KMS-11 (cell line): Measurements from ENCODE around the gene SCGB1C2.
"Not testable (repeated sequence)": the region's sequence is repeated elsewhere in the genome, so short reads cannot be mapped to it uniquely, and the experiment has no call there.

Source experiments
- H2AFZ ChIP-seq: fragments of 200-600 bp; sonication (generic); 2 replicates; pipeline ENCODE4 v1.6.1; 2016; ENCODE audit warnings: antibody characterized with exemption, mixed run types, low read depth
- H3K27ac ChIP-seq: fragments of 200-600 bp; sonication (generic); 2 replicates; pipeline ENCODE4 v1.6.1; 2016; ENCODE audit warnings: mild to moderate bottlenecking, mixed run types
- H3K27me3 ChIP-seq: fragments of 200-600 bp; sonication (generic); 2 replicates; pipeline ENCODE4 v1.6.1; 2017; ENCODE audit warnings: mild to moderate bottlenecking, low read depth, mixed run types, moderate library complexity; ENCODE audit not compliant: insufficient read depth
- H3K36me3 ChIP-seq: fragments of 200-600 bp; sonication (generic); 2 replicates; pipeline ENCODE4 v1.6.1; 2017; ENCODE audit warnings: mild to moderate bottlenecking, mixed run types; ENCODE audit not compliant: insufficient read depth
- H3K4me1 ChIP-seq: fragments of 200-600 bp; sonication (generic); 2 replicates; pipeline ENCODE4 v1.6.1; 2016; ENCODE audit warnings: mild to moderate bottlenecking, low read depth, mixed run types; ENCODE audit not compliant: poor library complexity, severe bottlenecking
- H3K4me2 ChIP-seq: fragments of 200-600 bp; sonication (generic); 2 replicates; pipeline ENCODE4 v1.7.0; 2016; ENCODE audit warnings: mild to moderate bottlenecking, mixed run types
- H3K4me3 ChIP-seq: fragments of 200-600 bp; sonication (generic); IDR thresholded peaks from 2 replicates; pipeline ENCODE4 v1.6.1; 2017; ENCODE audit warnings: low read depth, low read length, mixed read lengths; ENCODE audit not compliant: insufficient read depth
- H3K79me2 ChIP-seq: fragments of 200-600 bp; sonication (generic); 2 replicates; pipeline ENCODE4 v1.6.1; 2016; ENCODE audit warnings: low read depth, mixed run types; ENCODE audit not compliant: insufficient read depth
- H3K9ac ChIP-seq: fragments of 200-600 bp; sonication (generic); 2 replicates; pipeline ENCODE4 v1.6.1; 2016; ENCODE audit warnings: mild to moderate bottlenecking, mixed run types
- H4K20me1 ChIP-seq: fragments of 200-600 bp; sonication (generic); 2 replicates; pipeline ENCODE4 v1.6.1; 2016; ENCODE audit warnings: mild to moderate bottlenecking, mixed run types; ENCODE audit not compliant: insufficient read depth
- CTCF ChIP-seq: fragments of 200-600 bp; sonication (generic); conservative IDR thresholded peaks from 2 replicates; pipeline ENCODE4 v1.6.1; 2017; ENCODE audit warnings: low read depth, mild to moderate bottlenecking, antibody characterized with exemption, low read length, moderate library complexity, mixed read lengths

SCGB1C2 gene

GRCh38 chr17:164303-165235, 27.2 kb downstream of the SCGB1C2 start:
- H3K4me1 ChIP-seq: no peaks in the 10 kb centered on the region
- no peaks in the 10 kb centered on the region for H3K79me2 ChIP-seq
- no peak overlapping the region for H3K4me3 ChIP-seq
- H2AFZ ChIP-seq: no peak overlapping the region
- no peak for TF ChIP-seq CTCF
- no peak overlapping the region for H3K4me2 ChIP-seq
- H4K20me1 ChIP-seq: no peaks in the 10 kb centered on the region
- no peak overlapping the region for H3K9ac ChIP-seq
- H3K36me3 ChIP-seq: no peaks in the 10 kb centered on the region
- no peak overlapping the region for H3K27ac ChIP-seq
- H3K27me3 ChIP-seq: peaks cover 9% of the 10 kb centered on the region; the same call in 1 of the 2 replicates

- Histone ChIP-seq H3K27ac (no peak overlapping the region), H3K27me3 (peaks cover 9% of the 10 kb centered on the region; the same call in 1 of the 2 replicates), H3K9ac (no peak overlapping the region), H3K79me2 (no peaks in the 10 kb centered on the region), H3K4me3 (no peak overlapping the region), H2AFZ (no peak overlapping the region), H3K36me3 (no peaks in the 10 kb centered on the region), H3K4me2 (no peak overlapping the region), H3K4me1 (no peaks in the 10 kb centered on the region), H4K20me1 (no peaks in the 10 kb centered on the region)
- no peak for TF ChIP-seq CTCF
These were observed 28.6 kb downstream of the SCGB1C2 start for GRCh38 chr17:165939-166338.

GRCh38 chr17:168614-169013, 31.2 kb downstream of the SCGB1C2 start:
- H3K36me3 ChIP-seq, H2AFZ ChIP-seq, H4K20me1 ChIP-seq, H3K4me3 ChIP-seq, H3K27me3 ChIP-seq, H3K4me1 ChIP-seq, H3K4me2 ChIP-seq, H3K9ac ChIP-seq, H3K27ac ChIP-seq, H3K79me2 ChIP-seq: not testable (repeated sequence)

GRCh38 chr17:170130-170670, 32.8 kb downstream of the SCGB1C2 start:
- Histone ChIP-seq H3K27me3 (no peaks in the 10 kb centered on the region; the same call in 1 of the 2 replicates), H2AFZ (no peak overlapping the region), H3K36me3 (no peaks in the 10 kb centered on the region), H3K4me1 (no peaks in the 10 kb centered on the region), H3K4me2 (no peak overlapping the region), H3K9ac (no peak overlapping the region), H4K20me1 (no peaks in the 10 kb centered on the region), H3K4me3 (no peak overlapping the region), H3K79me2 (no peaks in the 10 kb centered on the region), H3K27ac (no peak overlapping the region)
- no peak for TF ChIP-seq CTCF

GRCh38 chr17:171871-172270, 34.5 kb downstream of the SCGB1C2 start:
- Histone ChIP-seq H3K27ac (no peak overlapping the region), H3K36me3 (no peaks in the 10 kb centered on the region), H4K20me1 (no peaks in the 10 kb centered on the region), H3K27me3 (no peaks in the 10 kb centered on the region; the same call in 1 of the 2 replicates), H3K79me2 (no peaks in the 10 kb centered on the region), H3K4me1 (no peaks in the 10 kb centered on the region), H3K4me3 (no peak overlapping the region), H3K4me2 (no peak overlapping the region), H3K9ac (no peak overlapping the region), H2AFZ (no peak overlapping the region)
- TF ChIP-seq CTCF: no peak
